B cell (primary cell): ENCODE measurements around the gene EGFLAM.

Experiments
- CTCF ChIP-seq: fragments of 200-600 bp; IDR thresholded peaks from one replicate; pipeline ENCODE4 v1.8.0; 2022; ENCODE audit warnings: antibody characterized with exemption, mild to moderate bottlenecking
- EZH2 ChIP-seq: IDR thresholded peaks from 2 replicates; pipeline ENCODE4 v1.6.1; 2012; ENCODE audit warnings: borderline replicate concordance, low read depth, mild to moderate bottlenecking, moderate library complexity, low read length; ENCODE audit not compliant: insufficient read depth, poor library complexity, severe bottlenecking

- TF ChIP-seq CTCF: no peak
- TF ChIP-seq EZH2: no peak
Measured at GRCh38 chr5:38341056-38341455, 82.7 kb downstream of the EGFLAM start.
